Upper lobe of left lung (tissue), 4 donors: ENCODE measurements around the gene PRXL2B.

Source experiments
- POLR2A ChIP-seq, 4 donors: fragments of 450-650 bp; IDR thresholded peaks; one replicate each; pipeline ENCODE4 v1.5.1; 2016 to 2017; ENCODE audit warnings: antibody characterized with exemption in 4 of 4, mild to moderate bottlenecking in 2 of 4
- POLR2AphosphoS5 ChIP-seq, 2 donors: sonication (generic); formaldehyde crosslinking; IDR thresholded peaks; one replicate each; pipeline ENCODE4 v1.5.1; 2017; ENCODE audit warnings: antibody characterized with exemption in 2 of 2
- TF ChIP-seq, protein P1 (sequence below), 6 experiments: fragments of 450-650 bp in 4 of 6; fragments of 200-600 bp in 2 of 6; sonication (generic) in 2 of 6; IDR thresholded peaks; one replicate each; pipeline ENCODE4 v1.5.1; 2016 to 2019; ENCODE audit warnings: antibody characterized with exemption in 6 of 6

DNA sequence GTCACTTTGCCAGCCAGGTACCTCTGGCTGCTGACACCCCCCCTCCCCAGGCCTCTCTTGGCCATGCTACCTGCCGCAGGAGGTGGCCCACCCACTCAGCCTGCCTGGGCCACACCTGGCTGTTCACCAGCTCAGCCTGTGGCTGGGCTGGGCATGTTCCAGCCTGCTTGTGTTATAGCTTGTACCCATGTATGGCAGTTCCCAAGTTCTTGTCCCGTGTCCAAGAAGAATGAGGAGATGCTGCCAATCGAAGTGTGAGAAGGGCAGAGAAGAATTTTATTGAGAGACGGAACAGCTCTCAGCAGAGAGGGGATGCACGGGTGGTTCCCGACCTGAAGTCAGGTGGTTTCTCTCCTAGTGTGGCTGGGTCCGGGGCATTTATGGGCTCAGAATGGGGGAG lies 50.2 kb downstream of the PRXL2B start:
- TF ChIP-seq, protein P1, sequence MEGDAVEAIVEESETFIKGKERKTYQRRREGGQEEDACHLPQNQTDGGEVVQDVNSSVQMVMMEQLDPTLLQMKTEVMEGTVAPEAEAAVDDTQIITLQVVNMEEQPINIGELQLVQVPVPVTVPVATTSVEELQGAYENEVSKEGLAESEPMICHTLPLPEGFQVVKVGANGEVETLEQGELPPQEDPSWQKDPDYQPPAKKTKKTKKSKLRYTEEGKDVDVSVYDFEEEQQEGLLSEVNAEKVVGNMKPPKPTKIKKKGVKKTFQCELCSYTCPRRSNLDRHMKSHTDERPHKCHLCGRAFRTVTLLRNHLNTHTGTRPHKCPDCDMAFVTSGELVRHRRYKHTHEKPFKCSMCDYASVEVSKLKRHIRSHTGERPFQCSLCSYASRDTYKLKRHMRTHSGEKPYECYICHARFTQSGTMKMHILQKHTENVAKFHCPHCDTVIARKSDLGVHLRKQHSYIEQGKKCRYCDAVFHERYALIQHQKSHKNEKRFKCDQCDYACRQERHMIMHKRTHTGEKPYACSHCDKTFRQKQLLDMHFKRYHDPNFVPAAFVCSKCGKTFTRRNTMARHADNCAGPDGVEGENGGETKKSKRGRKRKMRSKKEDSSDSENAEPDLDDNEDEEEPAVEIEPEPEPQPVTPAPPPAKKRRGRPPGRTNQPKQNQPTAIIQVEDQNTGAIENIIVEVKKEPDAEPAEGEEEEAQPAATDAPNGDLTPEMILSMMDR (IDR thresholded peaks at IDR 0.05): no peak
- TF ChIP-seq POLR2A (IDR thresholded peaks at IDR 0.05) (no peak), POLR2AphosphoS5 (IDR thresholded peaks at IDR 0.05) (no peak)
